NCI-H2171 treated with DMSO at 0.1 percent for 48 hours (cell line): Measurements from ENCODE around the gene CD3E.
"Not testable (repeated sequence)": the region's sequence is repeated elsewhere in the genome, so short reads cannot be mapped to it uniquely, and the experiment has no call there.

Experiments used
- DNase-seq: peaks from one replicate; lab custom pipeline; 2025; lab: John Stamatoyannopoulos, UW

CD3E gene

DNA sequence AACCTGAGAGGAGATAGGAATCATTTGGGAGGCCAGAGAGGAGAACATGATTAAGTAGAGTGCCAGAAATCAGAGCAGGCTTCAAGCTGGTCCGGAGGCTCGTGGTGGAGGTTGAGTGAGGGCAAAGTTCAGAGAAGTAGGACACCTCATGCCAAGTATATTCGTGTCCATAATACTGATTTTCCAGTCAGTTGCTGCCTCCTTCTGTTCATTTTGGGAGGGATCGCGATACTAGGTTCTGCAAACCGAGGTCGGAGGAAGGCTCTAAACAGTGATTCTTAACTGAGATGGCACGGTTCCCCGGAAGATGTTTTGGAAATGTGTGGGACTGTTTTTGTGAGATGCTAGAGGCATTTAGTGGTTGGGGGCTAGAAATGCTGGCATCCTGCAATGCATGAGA, 13.6 kb upstream of the CD3E start:
- DNase-seq = no peak

DNA sequence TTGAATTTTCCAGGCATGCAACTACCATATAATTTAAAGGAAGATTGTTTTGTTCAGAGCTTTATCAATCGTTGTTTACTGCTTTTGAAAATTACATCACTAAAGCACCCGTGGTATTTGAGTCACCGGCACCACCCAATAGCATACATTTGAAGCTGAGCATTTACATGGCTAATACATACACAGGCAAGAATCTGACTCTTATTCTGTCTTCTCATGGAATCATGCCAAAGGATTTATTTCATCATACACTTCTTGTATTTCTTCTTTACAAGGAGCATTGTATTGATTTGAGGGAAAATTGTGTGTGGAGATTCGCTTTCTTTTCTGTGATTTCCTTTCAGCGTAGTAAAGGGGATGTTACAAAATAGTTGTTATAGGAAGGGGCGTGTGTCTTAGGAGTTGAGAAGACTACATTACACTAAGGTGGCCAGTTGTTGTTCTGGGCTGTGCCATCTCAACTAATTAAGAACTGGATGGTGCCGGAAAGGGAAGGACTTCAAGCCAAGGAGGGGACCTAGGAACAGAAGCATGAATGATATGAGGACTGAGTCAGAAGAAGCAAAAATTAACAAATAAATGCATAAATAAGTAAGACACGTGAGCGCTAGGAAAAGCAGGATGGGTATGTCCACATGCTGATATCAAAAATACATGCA, 12.9 kb upstream of the CD3E start:
- DNase-seq = no peak

- no peak for DNase-seq
These were observed 10.5 kb upstream of the CD3E start for GRCh38 chr11:118294053-118294452.

GRCh38 chr11:118295199-118295598, 9.3 kb upstream of the CD3E start:
- DNase-seq = no peak

DNA sequence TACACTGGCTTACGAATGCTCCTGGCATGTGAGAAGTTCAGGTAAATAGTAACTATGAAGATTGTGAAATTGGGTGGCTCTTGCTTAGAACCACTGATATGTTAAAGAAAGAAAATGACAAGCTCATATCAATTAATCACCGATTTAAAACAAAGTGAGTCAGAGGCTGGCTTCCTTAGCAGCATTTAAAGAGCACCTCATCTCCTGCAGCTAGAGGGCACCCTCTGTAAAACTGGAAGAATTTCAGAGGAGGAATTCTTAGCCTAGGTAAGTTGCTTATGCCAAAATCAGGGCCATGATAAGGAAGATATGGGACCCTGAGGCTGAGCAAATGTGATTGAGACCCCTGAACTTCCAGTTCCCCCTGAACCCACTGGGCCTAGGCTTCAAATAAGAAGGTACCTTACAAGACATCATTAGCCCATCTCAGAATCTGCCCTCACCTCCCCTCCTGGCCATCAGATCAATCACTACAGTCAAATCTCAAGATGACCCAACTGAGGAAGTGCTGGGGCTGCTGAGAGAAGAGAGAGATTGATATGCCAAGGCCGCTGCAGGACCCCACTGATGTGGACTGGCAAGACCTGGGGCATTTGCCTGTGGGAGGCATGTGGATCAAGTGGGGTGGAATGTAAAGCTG, 8.6 kb upstream of the CD3E start:
- DNase-seq = no peak

DNA sequence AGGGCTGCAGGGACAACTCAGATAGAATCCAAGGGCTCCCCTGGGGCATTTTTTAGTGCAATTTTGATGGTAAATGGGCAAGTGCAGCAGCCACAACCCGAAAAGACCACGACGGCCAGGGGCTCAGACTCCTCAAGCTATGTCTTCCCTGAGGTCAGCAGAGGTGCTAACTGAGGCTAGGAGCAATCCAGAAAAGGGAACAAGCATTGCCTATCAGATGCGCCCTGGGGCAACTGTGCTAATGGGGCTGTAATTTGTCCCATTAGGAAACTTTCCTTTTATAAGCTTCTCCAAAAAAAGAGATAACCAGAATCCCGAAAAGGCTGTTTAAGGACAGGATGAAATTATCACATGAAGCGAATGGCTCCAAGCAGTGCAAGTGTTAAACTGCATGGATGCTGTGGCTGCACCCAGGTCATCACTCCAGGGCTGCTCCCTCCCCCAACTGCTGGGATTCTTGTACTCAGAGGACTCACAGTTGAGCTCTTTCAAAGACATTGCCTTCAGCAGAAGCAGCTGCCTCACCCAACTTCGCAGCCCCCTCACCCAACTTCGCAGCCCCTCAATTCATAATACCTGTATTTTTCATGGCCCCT, 2.8 kb upstream of the CD3E start:
- no peak for DNase-seq

- no peak for DNase-seq
These were observed 333 bp upstream of the CD3E start for GRCh38 chr11:118304227-118304567.

DNA sequence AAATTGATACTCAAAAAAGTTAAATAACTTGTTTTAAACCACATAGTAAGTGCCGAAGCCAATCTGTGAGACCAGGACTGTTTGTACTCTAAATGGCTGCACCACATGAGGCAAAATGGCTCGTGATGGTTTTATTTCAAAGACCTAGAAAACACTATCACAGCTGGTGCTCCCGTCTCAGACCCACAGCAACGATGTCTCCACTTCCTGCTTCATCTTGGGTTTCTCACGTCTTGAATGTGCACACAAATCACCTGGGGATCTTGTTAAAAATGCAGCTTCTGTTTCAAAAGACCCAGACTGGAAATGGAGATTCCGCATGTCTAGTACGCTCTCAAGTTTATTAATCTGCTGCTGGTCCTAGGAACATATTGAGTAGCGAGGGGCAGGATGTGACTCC, 1.2 kb downstream of the CD3E start:
- no peak for DNase-seq

- DNase-seq = no peak
These were observed 2.0 kb downstream of the CD3E start for GRCh38 chr11:118306556-118306955.

- DNase-seq = not testable (repeated sequence)
These were observed 4.5 kb downstream of the CD3E start for GRCh38 chr11:118308995-118309528.

DNA sequence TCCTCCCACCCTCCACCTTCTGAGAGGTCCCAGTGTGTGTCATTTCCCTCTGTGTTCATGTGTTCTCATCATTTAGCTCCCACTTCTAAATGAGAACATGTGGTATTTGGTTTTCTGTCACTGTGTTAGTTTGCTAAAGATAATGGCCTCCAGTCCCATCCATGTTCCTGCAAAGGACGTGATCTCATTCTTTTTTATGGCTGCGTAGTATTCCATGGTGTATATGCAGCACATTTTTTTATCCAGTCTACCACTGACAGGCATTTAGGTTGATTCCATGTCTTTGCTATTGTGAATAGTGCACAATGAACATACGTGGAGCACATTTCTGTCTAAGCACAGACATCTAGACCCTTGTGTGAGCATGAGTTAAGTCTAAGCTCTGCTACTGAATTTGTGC, 5.7 kb downstream of the CD3E start:
- DNase-seq = no peak

GRCh38 chr11:118310781-118311485, 6.4 kb downstream of the CD3E start:
- DNase-seq = no peak

DNA sequence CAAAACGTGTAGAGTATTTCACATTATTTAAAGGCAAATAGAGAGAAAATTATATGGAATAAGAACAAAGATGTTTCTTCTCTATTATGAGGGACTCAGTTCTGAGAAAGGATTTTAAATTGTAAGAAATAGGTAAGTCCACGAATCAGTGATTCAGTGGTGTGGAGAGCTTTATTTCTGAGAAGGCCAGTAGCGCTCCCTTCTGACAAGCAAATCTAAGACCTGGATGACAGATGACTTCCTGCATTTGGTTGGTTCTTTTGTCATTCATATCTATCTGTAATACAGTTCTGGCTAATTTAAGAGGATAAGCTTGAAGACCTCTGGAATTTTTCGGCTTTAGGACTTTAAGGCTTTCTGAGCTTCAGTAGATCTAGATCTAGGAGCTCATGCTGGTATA, 7.0 kb downstream of the CD3E start:
- no peak for DNase-seq

DNA sequence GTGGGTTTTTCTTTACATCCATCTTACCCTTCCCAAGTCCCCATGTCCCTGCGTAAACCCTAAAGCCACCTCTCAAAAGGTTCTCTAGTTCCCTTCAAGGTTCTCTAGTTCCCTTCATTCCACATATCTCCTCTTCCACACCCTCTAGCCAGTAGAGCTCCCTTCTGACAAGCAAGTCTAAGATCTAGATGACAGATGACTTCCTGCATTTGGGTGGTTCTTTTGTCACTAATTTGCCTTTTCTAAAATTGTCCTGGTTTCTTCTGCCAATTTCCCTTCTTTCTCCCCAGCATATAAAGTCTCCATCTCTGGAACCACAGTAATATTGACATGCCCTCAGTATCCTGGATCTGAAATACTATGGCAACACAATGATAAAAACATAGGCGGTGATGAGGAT, 7.8 kb downstream of the CD3E start:
- no peak for DNase-seq

GRCh38 chr11:118313242-118313641, 8.7 kb downstream of the CD3E start:
- DNase-seq = peak; percentile 8

DNA sequence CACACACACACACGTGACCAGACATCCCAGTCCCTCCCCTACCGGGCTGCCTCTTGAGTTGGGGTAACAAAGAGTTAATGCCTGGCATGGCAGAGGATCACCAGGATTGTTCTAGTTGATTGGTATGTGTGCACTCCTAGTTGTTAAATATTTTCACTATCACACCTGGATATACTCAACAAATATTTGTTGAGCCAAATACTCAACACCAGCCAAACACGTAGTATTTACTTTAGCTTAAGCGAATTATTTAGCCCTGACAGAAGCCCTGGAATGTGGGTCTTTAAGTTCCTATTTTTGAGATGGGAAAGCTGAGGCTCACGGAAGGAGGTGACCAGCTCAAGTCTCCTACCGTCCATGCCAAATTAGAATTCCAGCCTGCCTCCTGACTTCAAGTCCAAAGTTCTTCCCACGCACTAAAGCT, 10.5 kb downstream of the CD3E start:
- DNase-seq = no peak

DNA sequence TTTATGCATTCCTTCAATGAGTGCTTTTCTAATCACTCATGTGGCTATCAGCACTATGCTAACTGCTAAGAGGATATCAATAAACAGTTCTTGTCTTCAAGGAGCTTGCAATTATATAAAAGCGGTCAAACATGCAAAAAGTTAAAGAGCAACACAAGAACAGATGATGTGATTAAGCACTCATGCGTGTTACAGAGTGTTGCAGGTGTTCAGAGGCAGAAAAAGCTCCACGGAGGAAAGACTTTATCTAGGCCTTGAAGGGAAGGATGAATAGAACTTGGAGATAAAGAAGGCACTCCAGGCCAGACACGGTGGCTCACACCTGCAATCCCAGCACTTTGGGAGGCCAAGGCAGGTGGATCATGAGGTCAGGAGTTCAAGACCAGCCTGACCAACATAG, 13.6 kb downstream of the CD3E start:
- peak; percentile 21 for DNase-seq

DNA sequence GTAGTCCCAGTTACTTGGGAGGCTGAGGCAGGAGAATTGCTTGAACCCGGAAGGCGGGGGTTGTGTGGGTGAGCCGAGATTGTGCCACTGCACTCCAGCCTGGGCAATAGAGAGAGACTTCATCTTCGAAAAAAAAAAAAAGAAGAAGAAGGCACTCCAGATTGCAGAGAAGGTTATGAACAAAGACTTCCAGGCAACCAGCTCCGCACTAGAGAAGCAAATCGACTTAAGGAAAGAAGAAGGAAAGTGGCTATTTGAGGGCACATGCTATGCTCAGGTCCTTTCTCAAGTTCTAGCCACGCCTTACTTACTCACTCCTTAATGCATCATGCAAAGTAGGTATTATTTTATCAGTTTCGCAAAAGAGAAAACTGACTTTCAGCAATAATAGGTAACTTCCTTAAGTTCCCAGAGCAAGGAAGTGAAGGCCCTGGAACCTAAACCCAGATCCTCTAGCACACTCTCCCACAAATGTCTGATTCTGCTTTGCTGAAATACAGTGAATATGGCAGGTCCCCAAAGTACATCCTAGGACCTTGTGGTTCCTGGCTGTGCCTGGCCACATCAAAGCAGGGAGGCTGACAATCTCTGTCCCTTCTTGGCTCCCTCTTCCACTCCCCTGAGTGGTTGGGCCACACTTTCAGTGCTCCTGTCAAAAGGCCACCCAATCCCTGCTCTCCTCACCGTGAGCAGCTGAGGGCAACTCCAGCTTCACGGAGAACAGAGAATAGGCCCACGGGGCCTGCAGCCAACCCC, 14.2 kb downstream of the CD3E start:
- DNase-seq = no peak

- no peak for DNase-seq
These were observed 14.8 kb downstream of the CD3E start for GRCh38 chr11:118319337-118319707.

DNA sequence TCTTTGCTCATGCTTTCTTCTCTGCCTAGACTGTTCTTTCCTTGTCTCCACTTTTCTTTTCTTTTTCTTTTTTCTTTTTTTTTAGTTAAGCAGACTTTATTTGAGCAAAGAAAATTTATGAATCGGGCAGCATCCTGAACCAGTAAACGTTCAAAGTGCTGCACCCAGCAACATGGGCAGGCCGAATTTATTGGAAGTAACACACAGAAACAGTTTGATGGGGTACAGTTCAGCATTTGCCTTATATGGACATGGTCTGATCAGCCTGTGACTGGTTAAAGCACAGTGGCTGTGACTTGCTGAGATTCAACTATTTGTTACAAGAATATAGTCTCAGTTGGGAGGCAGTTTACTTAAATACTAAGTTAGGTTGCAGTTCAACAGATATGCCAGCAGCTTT, 16.0 kb downstream of the CD3E start:
- no peak for DNase-seq

DNA sequence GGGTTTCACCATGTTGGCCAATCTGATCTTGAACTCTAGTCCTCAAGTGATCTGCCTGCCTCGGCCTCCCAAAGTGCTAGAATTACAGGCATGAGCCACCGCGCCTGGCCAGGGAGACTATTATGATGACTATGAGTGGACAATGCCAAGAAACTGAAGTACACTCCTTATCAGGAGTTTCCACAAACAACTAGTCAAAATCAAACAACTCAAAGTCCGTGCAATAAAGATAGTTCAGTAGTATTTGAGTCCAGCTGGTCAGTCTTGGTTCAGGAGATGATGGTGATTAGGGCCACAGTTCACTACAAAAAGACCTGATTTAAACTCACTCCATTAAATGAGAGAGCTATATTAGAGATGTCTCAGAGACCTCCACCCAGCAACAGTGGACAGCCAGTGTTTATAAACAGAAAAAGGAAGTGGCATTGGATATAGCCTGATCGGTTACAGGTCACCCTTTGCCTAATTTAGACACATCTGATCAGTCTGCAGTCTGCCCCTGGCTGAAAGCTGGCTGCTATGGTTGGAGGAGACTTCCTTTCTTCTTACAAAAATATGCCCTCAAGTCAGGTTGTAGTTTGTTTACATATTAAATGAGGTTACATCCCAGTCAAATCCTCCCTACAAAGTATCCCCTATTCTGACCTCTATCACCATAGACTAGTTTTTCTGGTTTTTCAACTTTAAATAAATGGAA, 17.0 kb downstream of the CD3E start:
- no peak for DNase-seq

DNA sequence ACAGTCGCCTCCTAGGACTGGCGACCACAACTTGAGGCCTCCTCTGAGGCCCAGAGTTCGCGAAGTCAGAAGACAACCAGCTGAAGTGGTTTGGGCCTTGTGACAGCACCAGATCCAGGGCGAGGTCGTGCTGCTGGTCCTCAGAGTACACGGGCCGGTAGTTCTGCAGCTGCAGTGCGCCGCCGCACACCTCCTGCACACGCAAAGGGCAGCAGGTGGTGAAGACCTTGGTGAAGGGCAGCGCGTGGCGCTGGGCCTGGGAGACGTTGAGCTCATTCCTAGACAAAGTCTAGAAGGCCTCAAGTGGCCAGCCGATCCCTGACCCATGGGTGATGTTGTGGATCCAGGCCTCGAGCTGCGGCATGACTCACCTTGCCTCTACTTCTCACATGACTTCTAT, 18.2 kb downstream of the CD3E start:
- DNase-seq = no peak
